C4-2B (cell line): ENCODE results near the gene ATXN7L1.

Experiments
- ZFX ChIP-seq: fragments of 450-650 bp; IDR thresholded peaks from 2 replicates; pipeline ENCODE4 v1.6.1; 2017
- TF ChIP-seq, protein P1 (sequence below): fragments of 450-650 bp; conservative IDR thresholded peaks from 2 replicates; pipeline ENCODE4 v1.5.1; 2017; ENCODE audit warnings: mild to moderate bottlenecking

DNA sequence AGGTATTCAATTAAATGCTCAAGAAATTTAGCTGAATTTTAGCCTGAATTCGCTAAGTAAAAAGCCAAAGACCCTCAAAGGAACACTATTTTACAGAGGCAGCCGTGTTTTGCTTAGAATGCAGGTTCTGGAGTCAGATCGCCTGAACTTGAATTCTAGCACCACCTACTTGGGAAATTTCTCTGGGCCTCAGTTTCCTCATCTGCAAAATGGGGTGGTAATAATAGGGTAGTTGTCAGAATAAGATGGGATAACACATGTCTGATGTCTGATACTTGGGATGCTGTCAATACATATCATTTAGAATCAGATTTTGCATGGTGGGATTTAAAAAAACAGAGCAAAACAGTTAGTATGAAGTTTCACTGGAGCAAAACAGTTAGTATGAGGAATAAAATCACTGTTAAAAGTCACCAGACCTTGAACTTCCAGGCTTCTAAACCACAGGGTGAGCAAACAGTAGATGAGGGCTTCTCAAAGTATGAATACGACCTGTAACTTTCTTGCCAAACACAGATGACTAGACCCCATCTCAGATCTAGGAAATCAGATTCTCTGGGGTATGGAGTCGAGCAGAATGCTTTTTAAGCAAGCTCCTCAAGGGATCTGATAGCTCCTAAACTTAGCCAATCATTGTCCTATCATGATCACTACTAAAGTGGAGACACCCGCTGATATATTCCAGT is 75.4 kb downstream of the ATXN7L1 start:
- TF ChIP-seq, protein P1, sequence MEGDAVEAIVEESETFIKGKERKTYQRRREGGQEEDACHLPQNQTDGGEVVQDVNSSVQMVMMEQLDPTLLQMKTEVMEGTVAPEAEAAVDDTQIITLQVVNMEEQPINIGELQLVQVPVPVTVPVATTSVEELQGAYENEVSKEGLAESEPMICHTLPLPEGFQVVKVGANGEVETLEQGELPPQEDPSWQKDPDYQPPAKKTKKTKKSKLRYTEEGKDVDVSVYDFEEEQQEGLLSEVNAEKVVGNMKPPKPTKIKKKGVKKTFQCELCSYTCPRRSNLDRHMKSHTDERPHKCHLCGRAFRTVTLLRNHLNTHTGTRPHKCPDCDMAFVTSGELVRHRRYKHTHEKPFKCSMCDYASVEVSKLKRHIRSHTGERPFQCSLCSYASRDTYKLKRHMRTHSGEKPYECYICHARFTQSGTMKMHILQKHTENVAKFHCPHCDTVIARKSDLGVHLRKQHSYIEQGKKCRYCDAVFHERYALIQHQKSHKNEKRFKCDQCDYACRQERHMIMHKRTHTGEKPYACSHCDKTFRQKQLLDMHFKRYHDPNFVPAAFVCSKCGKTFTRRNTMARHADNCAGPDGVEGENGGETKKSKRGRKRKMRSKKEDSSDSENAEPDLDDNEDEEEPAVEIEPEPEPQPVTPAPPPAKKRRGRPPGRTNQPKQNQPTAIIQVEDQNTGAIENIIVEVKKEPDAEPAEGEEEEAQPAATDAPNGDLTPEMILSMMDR = no peak
- TF ChIP-seq ZFX = no peak
